Sigmoid colon (tissue), 7 donors: ENCODE measurements around the gene SRXN1. TPM values are rescaled to one million over a fixed set of nuclear protein-coding genes. Genes with fewer than 3 reads are reported as not detected.

Source experiments
- DNase-seq: peaks from one replicate; pipeline ENCODE4 v3.0.0-alpha.2; 2019
- H3K27ac ChIP-seq, 4 donors: fragments of 200-600 bp; sonication (generic); one replicate each; pipeline ENCODE4 v1.5.1; 2016 to 2019; ENCODE audit warnings: mild to moderate bottlenecking in 1 of 4
- H3K27me3 ChIP-seq, 3 donors: fragments of 200-600 bp; sonication (generic); one replicate each; pipeline ENCODE4 v1.5.1; 2019; ENCODE audit warnings: mild to moderate bottlenecking in 1 of 3
- H3K36me3 ChIP-seq, 4 donors: fragments of 200-600 bp; sonication (generic); one replicate each; pipeline ENCODE4 v1.5.1; 2016 to 2019
- H3K4me1 ChIP-seq, 4 donors: fragments of 200-600 bp; sonication (generic); one replicate each; pipeline ENCODE4 v1.5.1; 2017 to 2019
- H3K4me3 ChIP-seq, 4 donors: fragments of 200-600 bp; sonication (generic); one replicate each; pipeline ENCODE4 v1.5.1; 2017 to 2019; ENCODE audit warnings: mild to moderate bottlenecking in 2 of 4, moderate library complexity in 1 of 4
- H3K9me3 ChIP-seq, 4 donors: fragments of 200-600 bp in 3 of 4; sonication (generic) in 3 of 4; one replicate each; pipeline versions ENCODE4 v1.5.1 to v1.6.1; 2013 to 2019
- CTCF ChIP-seq, 4 experiments: fragments of 450-650 bp in 3 of 4; fragments of 200-600 bp in 1 of 4; IDR thresholded peaks; one replicate each; pipeline ENCODE4 v1.5.1; 2016 to 2019; ENCODE audit warnings: antibody characterized with exemption in 4 of 4, mild to moderate bottlenecking in 3 of 4, moderate library complexity in 2 of 4
- EP300 ChIP-seq, 4 donors: sonication (generic); formaldehyde crosslinking; IDR thresholded peaks; one replicate each; pipeline ENCODE4 v1.6.1; 2017; ENCODE audit warnings: antibody characterized with exemption in 4 of 4
- POLR2A ChIP-seq, 2 donors: fragments of 450-650 bp; IDR thresholded peaks; one replicate each; pipeline ENCODE4 v1.6.1; 2016; ENCODE audit warnings: antibody characterized with exemption in 2 of 2, mild to moderate bottlenecking in 2 of 2, moderate library complexity in 2 of 2
- POLR2AphosphoS5 ChIP-seq, 4 donors: sonication (generic); formaldehyde crosslinking; IDR thresholded peaks; one replicate each; pipeline ENCODE4 v1.6.1; 2017; ENCODE audit warnings: antibody characterized with exemption in 4 of 4
- WGBS, 2 donors: extraction: QIAGEN DNeasy Blood & Tissue Kit; methylation state at CpG; one replicate each; pipeline ENCODE4 v1.1.7; 2013; 5-methylcytosine and 5-hydroxymethylcytosine counted together
- intact Hi-C: fragments of 100-400 bp; cut with DNase I; formaldehyde crosslinking; loops from one replicate; pipeline ENCODE4 v1.15.1; 2023
- polyA plus RNA-seq, 3 donors: library from polyadenylated mRNA; stranded (reverse); fragments of 200-250 nt; gene quantifications; one replicate each; pipeline ENCODE4 v1.2.3, GENCODE V29; 2013
- total RNA-seq, 4 donors: library from RNA; depleted of rRNA; stranded (reverse); fragments of >200 nt; gene quantifications; one replicate each; pipeline ENCODE4 v1.1.0, GENCODE V29; 2016
- donor health status: healthy with polysubstance abuse.
- donor health status: Bipolar disorder and iron deficiency.
- donor health status: healthy.

Gene SRXN1
- total and polyA plus RNA-seq, 7 donors, result 16.8 to 35.6 (median 27.5) TPM

- WGBS, 2 donors, result 12 to 54% methylated on average over 12 of the region's 12 CpGs
- peaks cover 0 to 15% (median 12%) of the 10 kb centered on the region in 4 donors for H3K4me1 ChIP-seq
- H3K4me3 ChIP-seq, result no peak overlapping the region
- H3K27ac ChIP-seq, result no peak overlapping the region
- DNase-seq, result no peak
- H3K27me3 ChIP-seq, result peaks cover 0 to 21% (median 9%) of the 10 kb centered on the region in 3 donors
- no peaks in the 10 kb centered on the region for H3K36me3 ChIP-seq
- H3K9me3 ChIP-seq, result no peaks in the 10 kb centered on the region
- TF ChIP-seq CTCF (IDR thresholded peaks at IDR 0.05), result no peak
- TF ChIP-seq POLR2AphosphoS5 (IDR thresholded peaks at IDR 0.05), result no peak
- intact Hi-C loops, result no loop called here
Measured at GRCh38 chr20:641516-641875, 11.5 kb downstream of the SRXN1 start.

- intact Hi-C loops, result no loop called here
- TF ChIP-seq CTCF (IDR thresholded peaks at IDR 0.05) (no peak), EP300 (IDR thresholded peaks at IDR 0.05) (no peak)
- H3K27me3 ChIP-seq, result peaks cover 0 to 21% (median 9%) of the 10 kb centered on the region in 3 donors
- 50 to 69% methylated on average over 11 of the region's 11 CpGs for WGBS, 2 donors
- peaks cover 0 to 13% (median 11%) of the 10 kb centered on the region in 4 donors for H3K4me1 ChIP-seq
- no peaks in the 10 kb centered on the region for H3K9me3 ChIP-seq
- DNase-seq, result no peak
- H3K27ac ChIP-seq, result no peak overlapping the region
- H3K36me3 ChIP-seq, result no peaks in the 10 kb centered on the region
- no peak overlapping the region for H3K4me3 ChIP-seq
Measured at GRCh38 chr20:640674-641515, 12.1 kb downstream of the SRXN1 start.

- H3K36me3 ChIP-seq, result no peaks in the 10 kb centered on the region
- WGBS, 2 donors, result 78 to 80% methylated on average over 1 of the region's 1 CpG
- no peaks in the 10 kb centered on the region for H3K9me3 ChIP-seq
- no peak overlapping the region for H3K4me3 ChIP-seq
- TF ChIP-seq EP300 (IDR thresholded peaks at IDR 0.05), result no peak
- no peak for TF ChIP-seq POLR2A (IDR thresholded peaks at IDR 0.05)
- TF ChIP-seq POLR2AphosphoS5 (IDR thresholded peaks at IDR 0.05), result no peak
- TF ChIP-seq CTCF (IDR thresholded peaks at IDR 0.05), result no peak
- peaks cover 0 to 41% (median 9%) of the 10 kb centered on the region in 3 donors for H3K27me3 ChIP-seq
- H3K4me1 ChIP-seq, result peaks cover 0 to 7% (median 6%) of the 10 kb centered on the region in 4 donors
- H3K27ac ChIP-seq, result no peak overlapping the region
- intact Hi-C loops, result no loop called here
- no peak for DNase-seq
Measured at GRCh38 chr20:638579-638978, 14.4 kb downstream of the SRXN1 start.

GRCh38 chr20:637559-637958 is 15.4 kb downstream of the SRXN1 start:
- WGBS, 2 donors, result 67 to 81% methylated on average over 2 of the region's 2 CpGs
- Histone ChIP-seq H3K4me3 (no peak overlapping the region), H3K36me3 (no peaks in the 10 kb centered on the region), H3K27me3 (peaks cover 0 to 33% (median 2%) of the 10 kb centered on the region in 3 donors), H3K27ac (no peak overlapping the region), H3K9me3 (no peaks in the 10 kb centered on the region), H3K4me1 (peaks cover 0 to 4% (median 4%) of the 10 kb centered on the region in 4 donors)
- intact Hi-C loops, result no loop called here
- TF ChIP-seq POLR2A (IDR thresholded peaks at IDR 0.05) (no peak), POLR2AphosphoS5 (IDR thresholded peaks at IDR 0.05) (no peak), CTCF (IDR thresholded peaks at IDR 0.05) (no peak), EP300 (IDR thresholded peaks at IDR 0.05) (no peak)
- DNase-seq, result no peak
